Measurements from ENCODE around the gene KIF22.
"Not testable (repeated sequence)": the region's sequence is repeated elsewhere in the genome, so short reads cannot be mapped to it uniquely, and the experiment has no call there.

The KIF22 gene

DNA sequence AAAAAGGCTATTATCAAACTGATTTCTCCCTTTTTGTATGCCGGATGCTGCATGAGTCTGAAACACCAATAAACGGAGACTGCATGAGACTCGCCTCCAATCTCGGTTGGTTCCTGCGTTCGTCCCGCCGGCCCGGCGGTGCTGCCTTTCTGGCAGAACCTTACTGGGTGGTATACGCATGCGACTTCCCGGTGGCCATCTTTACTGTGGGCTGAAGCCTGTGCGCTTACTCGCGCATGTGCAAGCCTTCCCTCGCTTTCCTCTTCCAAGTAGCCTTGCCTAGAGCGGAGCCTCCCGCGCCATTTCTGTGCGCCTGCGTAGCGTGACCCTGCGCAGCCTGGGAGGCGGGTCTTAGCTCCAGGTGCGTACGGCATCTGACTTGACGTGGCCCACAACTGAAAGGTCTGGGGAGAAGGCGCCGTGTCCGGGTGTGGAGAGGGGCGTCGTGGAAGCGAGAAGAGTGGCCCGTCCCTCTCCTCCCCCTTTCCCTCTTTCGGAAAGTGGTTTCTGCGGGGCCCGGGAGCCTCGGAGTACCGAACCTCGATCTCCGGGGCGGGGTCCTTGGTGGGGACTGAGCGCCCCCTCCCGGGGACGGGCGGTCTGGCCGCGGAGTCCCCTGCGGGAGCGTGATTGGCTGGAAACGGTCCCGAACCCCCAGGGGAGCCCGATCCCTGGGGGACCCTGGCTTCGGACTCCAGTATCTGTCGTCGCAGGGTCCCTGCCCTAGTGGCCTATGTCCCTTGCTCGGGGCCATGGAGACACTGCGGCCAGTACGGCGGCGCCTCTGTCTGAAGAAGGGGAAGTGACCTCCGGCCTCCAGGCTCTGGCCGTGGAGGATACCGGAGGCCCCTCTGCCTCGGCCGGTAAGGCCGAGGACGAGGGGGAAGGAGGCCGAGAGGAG, 25.5 kb downstream of the KIF22 start, which contains the start of gene PAGR1:
Gene PAGR1, plus strand, starts transcription at position 360 of the 901 bp plus-strand sequence. Its CDS starts 374 bp downstream, at position 734.
- peak; percentile 99 for DNase-seq

DNA sequence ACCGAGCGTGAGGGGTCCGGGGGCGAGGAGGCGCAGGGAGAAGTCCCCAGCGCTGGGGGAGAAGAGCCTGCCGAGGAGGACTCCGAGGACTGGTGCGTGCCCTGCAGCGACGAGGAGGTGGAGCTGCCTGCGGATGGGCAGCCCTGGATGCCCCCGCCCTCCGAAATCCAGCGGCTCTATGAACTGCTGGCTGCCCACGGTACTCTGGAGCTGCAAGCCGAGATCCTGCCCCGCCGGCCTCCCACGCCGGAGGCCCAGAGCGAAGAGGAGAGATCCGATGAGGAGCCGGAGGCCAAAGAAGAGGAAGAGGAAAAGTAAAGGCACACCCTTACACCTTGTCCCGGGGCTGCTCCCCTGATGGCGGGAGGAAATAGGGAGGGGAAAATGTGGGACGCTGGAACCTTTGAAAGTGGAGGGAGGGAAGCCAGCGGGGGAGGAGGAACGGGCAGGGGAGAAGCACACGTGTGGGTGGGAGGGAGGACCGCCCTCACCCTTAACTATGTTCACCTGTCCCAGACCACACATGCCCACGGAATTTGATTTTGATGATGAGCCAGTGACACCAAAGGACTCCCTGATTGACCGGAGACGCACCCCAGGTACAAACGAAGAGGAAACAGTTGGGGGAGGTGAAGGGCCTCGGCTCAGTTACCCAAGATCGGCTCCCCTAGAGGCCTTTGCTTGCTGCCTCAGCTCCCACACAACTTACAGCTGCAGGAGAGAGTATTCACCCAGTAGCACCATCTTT, 26.3 kb downstream of the KIF22 start:
- DNase-seq = peak; percentile 82

DNA sequence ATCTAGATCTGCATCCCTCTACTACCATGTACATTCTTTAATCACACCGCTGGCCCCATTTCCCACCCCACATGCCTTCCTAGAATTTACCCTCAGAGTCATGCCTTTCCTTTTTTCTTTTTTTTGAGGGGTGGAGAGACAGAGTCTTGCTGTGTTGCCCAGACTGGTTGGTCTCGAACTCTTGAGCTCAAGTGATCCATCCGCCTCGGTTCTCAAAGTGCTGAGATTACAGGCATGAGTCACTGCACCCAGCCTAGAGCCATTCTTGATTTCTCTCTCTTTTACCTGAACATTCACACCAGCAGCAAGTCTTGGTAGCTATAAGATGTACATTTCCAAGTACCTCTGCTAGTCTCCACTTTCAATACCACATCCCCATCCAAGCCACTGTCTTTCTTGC, 27.5 kb downstream of the KIF22 start:
- DNase-seq = no peak

DNA sequence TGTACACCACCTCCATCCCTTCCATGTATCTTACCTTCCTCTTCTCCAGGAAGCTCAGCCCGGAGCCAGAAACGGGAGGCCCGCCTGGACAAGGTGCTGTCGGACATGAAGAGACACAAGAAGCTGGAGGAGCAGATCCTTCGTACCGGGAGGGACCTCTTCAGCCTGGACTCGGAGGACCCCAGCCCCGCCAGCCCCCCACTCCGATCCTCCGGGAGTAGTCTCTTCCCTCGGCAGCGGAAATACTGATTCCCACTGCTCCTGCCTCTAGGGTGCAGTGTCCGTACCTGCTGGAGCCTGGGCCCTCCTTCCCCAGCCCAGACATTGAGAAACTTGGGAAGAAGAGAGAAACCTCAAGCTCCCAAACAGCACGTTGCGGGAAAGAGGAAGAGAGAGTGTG, 29.0 kb downstream of the KIF22 start:
- no peak for DNase-seq

DNA sequence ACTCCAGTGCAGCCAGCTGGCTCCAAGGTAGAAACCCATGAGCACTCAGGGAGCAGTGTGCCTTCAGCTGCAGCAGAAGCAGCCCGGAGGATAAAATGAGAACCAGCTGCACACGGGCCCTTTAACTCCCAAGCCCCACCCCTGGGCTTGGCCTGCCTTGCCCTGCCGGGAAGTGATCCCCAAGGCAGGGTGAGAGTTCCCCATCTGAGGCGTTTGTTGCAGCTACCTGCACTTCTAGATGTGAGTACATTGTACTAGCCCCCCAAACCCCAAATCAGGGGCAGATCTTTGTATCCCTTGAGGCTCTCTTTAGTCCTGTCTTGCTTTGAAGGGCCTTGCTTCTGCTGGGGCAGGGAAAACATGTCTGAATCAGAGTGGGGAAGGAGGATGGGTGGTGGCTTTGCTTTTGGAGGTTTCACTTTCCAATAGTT, 29.7 kb downstream of the KIF22 start, which contains the start of gene MVP:
Gene MVP, plus strand, starts transcription at position 192 of the 431 bp plus-strand sequence. CDS start 10,088 bp downstream, outside the sequence.
- peak; percentile 64 for DNase-seq

DNA sequence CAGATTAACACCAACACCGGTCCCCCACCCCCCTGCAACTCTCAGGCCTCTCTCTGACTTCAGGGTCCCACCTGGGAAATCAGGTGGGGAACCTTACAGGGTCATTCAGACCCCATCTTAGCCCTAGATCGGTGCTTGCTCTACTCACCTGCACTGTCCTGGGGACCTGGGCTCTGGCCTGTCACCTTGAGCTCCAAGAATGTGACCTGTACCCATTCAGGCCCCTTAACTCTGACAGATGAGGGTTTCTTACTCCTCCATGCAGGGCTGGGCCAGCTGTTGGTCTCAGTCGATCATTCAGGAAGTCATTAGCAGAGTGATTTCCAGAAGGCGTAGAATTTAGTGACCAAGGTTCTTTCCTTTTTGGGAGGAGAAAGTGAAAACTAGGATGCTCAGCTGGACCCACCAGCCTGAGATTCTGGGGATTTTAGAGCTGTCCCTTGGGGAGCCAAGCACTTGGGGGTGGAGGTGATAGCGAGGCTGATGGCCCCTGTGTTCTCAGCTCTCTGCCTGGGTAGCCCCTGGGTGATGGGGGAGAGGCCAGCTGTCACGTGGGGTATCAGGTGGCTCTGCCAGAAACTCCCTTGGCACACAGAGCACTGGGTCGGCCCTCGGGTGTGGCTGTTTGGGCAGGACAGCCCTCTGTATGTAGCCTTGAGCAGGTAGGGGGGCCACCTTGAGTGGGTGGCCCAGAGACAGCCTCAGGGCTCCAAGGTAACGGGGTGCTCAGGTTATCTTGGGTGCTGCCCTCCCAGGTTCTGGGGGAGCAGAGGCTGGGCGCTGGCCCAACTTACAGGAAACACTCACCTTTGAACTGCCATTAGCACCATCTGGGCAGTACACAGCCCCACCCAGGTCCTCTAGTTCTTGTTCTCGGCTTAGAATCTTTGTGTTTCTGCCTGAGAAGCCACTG, 30.4 kb downstream of the KIF22 start:
- no peak for DNase-seq

DNA sequence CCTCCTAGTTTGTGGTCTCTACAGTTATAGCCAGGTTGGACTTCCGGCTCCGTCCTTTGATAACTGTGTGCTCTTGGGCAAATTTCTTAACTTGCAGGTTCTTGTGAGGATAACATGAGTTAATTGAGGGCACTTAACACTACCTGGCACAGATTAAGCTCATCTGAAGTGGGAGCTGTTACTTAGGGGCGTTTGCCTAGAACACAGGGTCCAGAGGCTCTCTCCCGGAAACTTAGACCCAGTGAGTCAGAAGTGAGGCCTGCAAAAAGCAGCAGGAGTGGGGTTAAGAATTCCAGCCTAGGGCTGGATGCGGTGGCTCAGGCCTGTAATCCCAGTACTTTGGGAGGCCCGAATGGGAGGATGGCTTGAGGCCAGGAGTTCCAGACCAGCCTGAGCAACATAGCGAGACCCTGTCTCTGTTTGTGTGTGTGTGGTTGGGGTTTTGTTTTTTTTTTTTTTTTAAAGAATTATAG, 31.1 kb downstream of the KIF22 start:
- DNase-seq = no peak

DNA sequence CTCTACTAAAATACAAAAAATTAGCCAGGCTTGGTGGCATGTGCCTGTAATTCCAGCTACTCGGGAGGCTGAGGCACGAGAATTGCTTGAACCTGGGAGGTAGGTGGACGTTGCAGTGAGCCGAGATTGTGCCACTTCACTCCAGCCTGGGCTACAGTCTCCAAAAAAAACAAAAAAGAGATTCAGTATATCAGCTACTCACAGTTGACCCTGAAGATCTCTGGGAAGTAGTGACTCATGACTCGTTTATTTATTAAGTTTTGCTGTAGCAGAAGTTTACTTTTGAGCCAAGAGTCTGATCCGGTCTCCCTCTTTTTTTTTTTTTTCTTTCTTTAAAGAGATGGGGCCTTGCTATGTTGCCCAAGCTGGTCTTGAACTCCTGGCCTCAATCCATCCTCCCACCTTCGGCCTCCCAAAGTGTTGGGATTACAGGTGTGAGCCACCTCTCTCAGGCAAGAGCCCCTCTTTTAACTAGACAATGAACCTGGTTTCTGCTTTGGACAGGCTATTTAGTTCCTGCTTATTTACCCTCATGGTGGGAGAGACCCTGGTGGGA, 34.1 kb downstream of the KIF22 start:
- DNase-seq = no peak

DNA sequence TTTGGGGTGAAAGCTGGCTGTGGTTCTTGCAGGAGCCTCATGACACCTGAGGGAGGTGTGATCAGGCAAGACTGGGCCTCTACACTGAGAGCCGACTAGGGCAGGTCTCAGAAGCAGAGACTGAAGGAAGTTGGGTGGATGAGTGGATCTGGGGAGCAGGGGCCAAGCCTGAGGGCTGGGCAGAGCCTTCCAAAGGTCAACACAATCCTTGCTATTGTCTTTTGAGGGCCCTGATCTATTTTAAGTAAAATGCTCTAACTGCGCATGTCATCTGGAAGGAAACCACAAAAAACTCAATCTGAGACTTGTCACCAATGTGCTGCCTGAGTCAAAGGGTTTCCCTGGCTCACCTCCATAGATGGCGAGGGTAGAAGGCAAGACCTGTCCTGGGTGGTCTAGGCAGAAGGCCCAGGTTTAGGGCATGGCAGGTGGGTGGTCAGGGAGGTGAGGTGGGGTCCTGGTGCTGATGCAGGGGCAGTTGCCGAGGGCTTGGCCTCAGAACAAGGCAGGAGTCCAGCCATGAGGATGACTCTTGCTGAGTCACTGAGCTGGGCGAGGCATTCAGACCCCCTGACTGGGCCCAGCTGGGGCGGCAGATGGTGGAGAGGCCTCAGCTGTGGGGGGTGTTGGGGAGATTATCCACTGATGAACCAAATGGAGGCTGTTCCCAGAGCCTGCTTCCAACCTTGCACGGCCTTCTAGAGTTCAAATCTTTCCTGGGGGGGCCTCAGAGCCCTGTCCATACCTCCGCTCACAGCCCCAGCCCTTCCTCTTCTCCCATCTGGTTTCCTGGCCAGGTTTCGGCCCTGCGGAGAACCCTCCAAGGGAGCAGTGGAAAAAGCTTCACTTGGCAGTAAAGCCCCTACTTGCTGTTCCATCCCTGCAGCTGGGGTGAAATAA, 34.8 kb downstream of the KIF22 start:
- no peak for DNase-seq

DNA sequence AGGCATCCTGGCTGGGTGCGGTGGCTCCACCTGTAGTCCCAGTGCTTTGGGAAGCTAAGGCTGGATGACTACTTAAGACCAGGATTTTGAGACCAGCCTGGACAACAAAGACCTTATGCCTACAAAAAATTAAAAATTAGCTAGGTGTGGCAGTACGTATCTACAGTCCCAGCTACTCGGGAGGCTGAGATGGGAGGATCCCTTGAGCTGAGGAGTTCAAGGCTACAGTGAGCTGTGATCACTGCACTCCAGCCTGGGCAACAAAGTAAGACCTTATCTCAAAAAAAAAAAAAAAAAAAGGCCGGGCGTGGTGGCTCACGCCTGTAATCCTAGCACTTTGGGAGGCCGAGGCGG, 35.8 kb downstream of the KIF22 start:
- no peak for DNase-seq

DNA sequence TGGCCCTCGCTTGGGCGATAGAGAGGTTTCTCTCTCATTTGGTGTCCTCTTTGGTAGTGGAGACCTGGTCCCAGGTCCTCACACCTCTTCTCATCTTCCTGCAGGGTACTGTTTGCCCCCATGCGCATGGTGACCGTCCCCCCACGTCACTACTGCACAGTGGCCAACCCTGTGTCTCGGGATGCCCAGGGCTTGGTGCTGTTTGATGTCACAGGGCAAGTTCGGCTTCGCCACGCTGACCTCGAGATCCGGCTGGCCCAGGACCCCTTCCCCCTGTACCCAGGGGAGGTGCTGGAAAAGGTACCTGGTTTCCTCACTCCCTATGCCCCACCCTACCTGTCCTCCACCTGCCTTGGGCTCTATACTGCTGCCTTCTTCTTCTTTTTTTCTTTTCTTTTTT, 40.2 kb downstream of the KIF22 start:
- no peak for DNase-seq

DNA sequence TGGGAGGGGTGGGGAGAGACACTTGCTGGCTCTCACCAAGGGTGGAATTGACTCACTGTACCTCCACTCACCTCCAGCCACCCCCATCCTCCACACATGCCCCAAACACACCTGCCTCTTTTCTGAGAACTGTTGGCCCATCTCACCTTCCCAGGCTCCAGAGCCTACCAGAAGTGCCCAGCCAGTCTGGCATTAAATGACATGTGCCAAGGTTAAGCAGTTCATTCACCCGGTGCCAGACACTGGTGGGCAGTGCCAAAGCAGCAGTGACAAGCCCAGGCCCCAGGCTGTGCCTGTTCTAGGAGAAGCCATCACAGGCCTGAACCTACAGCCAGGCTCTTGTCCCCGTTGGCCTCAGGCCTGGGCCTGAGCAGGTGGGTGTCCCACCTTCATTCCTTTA, 40.9 kb downstream of the KIF22 start:
- no peak for DNase-seq

DNA sequence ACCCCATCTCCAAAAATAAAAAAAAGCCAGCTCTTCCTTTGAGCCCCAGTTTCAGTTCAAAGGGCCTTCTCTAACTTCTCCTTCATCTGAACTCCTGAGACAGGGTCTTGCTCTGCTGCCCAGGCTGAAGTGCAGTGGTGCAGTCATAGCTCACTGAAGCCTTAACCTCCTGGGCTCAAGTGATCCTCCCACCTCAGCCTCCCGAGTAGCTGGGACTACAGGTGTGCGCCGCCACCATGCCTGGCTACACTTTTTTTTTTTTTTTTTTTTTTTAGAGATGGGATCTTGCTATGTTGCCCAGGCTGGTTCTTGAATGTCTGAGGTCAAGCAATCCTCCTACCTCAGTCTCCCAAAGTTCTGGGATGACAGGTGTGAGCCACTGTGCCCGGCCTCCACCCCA, 42.7 kb downstream of the KIF22 start:
- not testable (repeated sequence) for DNase-seq

DNA sequence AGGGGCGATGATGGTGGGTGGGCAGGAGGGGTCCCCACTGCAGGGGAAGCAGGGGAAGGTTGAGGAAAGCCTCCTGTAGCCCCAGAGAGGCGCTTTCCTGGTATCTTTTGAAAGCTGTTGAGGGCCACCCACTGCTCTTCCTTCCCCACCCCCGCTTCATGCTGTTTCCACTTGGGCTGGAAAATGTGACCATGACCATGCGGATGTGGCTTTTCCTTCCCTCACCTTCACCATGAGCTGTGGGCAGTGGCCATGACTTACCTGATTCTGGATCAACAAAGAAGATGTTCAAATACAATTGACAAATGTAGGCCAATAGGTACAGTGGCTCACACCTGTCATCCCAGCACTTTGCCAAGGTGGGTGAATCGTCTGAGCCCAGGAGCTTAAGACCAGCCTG, 43.5 kb downstream of the KIF22 start:
- no peak for DNase-seq

DNA sequence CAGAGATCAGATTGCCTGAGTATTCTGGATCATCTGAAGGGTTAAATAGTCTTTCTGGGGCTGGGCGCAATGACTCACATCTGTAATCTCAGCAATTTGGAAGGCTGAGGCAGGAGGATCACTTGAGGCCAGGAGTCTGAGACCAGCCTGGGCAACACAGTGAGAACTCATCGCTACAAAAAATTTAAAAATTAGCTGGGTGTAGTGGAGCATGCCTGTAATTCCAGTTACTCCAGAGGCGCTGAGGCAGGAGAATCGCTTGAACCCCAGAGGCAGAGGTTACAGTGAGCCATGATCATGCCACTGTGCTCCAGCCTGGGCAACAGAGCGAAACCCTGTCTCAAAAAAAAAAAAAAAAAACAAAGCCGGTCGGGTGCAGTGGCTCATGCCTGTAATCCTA, 45.4 kb downstream of the KIF22 start:
- no peak for DNase-seq

DNA sequence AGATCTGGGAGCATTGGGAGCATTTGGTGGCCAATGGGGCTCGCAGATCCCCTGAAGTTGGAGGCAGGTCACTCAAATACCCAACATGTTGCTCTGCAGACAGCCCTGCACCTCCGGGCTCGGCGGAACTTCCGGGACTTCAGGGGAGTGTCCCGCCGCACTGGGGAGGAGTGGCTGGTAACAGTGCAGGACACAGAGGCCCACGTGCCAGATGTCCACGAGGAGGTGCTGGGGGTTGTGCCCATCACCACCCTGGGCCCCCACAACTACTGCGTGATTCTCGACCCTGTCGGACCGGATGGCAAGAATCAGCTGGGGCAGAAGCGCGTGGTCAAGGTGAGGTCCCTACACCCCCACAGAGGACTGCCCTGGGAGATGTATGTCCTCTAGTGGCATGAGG, 46.1 kb downstream of the KIF22 start:
- DNase-seq = no peak

DNA sequence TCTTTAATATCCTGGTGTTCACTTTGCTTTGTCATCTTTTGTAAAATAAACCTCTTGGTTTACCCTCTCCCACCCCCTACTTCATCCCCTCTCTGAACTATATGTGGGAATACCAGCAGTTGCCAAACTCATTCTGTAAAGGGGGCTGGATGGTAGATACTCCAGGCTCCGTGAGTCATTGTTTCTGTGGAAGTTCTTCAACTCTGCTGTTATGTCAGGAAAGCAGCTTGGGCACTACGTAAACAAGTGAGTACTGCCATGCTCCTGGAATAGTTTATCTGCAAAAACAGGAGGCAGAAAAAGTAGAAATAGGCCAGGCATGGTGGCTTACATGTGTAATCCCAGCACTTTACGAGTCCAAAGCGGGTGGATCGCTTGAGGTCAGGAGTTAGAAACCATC, 47.3 kb downstream of the KIF22 start:
- no peak for DNase-seq

DNA sequence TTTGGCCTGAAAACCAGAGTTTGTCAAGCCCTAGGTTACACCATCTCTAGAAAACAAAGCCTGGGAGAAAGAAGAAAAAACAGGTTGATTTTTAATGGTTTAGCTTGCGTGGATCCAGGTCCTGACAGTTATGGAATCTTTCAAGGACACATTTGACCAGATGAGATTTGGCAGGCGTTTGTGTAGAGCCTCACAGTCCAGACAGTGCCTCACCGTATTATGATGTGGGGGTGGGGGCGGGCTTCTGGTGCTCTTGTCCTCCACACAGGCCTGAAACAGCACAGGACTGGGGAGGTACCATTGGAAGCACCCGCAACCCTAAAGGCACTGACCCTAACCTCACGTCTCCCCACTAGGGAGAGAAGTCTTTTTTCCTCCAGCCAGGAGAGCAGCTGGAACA, 49.3 kb downstream of the KIF22 start:
- no peak for DNase-seq

DNA sequence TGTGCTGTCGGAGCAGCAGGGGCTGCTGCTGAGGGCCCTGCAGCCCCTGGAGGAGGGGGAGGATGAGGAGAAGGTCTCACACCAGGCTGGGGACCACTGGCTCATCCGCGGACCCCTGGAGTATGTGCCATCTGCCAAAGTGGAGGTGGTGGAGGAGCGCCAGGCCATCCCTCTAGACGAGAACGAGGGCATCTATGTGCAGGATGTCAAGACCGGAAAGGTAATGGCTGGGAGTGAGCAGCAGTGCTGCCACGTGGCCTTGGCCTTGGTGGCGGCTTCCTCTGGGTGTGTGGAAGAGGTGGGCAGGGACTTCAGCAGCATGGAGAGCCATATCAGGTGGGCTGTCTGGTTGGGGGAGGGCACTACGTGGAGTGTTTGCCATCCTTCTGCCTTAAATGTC, 49.7 kb downstream of the KIF22 start:
- DNase-seq = no peak

DNA sequence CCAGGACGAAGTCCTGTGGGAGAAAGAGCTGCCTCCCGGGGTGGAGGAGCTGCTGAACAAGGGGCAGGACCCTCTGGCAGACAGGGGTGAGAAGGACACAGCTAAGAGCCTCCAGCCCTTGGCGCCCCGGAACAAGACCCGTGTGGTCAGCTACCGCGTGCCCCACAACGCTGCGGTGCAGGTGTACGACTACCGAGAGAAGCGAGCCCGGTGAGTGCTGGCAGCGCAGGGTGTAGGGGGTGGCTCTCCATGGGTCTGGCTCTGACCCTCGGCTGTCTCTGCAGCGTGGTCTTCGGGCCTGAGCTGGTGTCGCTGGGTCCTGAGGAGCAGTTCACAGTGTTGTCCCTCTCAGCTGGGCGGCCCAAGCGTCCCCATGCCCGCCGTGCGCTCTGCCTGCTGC, 51.1 kb downstream of the KIF22 start:
- no peak for DNase-seq

DNA sequence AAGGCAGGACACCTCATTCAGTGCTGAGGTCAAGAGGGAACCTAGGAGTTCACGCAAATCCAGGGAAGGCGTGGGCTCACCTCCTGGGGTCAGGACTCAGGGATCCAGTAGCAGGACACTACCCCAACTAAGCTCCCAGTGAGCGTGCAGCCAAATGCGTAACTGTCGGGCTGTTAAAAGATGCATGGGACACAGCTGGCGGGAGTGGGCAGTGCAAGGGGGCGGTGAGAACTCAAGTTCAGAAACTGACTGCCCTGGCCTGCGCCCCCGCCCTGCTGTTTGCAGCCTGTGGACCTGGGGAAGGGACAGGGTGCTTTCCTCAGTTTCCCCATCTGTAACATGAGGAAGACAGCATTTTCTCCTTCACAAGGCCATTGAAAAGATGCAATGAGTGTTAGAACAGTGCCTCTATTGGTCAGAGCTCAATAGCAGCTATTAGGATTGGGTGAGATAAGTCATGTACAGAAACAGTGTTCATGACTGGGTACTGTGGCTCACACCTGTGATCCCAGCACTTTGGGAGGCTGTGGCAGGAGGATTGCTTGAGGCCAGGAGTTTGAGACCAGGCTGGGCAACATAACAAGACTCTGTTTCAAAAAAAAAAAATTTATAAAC, 52.3 kb downstream of the KIF22 start:
- DNase-seq = peak; percentile 11
